ENCODE data around the gene C2. TPM values are rescaled to one million over a fixed set of nuclear protein-coding genes. Genes with fewer than 3 reads are reported as not detected.

C2 gene
- total RNA-seq, 4 donors from 2014 or later = 3.3 to 33.4 (median 14.4) TPM

- no peak for TF ChIP-seq POLR2AphosphoS5 (IDR thresholded peaks at IDR 0.05)
- TF ChIP-seq POLR2A (IDR thresholded peaks at IDR 0.05) = no peak
- no peak for TF ChIP-seq CTCF (IDR thresholded peaks at IDR 0.05)
- no peaks in the 10 kb centered on the region for H3K27me3 ChIP-seq
- no peaks in the 10 kb centered on the region for H3K9me3 ChIP-seq
- no peak for ATAC-seq
- 81% methylated on average over 7 of the region's 10 CpGs; no CpG with 5 or more reads in 1 of the 2 donors for WGBS, 2 donors (ENCODE audit: low coverage in 1 of 2)
- peaks cover 0 to 63% of the 10 kb centered on the region in 2 donors for H3K36me3 ChIP-seq
- no peaks in the 10 kb centered on the region for H3K4me1 ChIP-seq
- no peak overlapping the region for H3K27ac ChIP-seq
- no peak overlapping the region for H3K4me3 ChIP-seq
Measured at GRCh38 chr6:31880616-31881015, 46.9 kb upstream of the C2 start.

- TF ChIP-seq POLR2A (IDR thresholded peaks at IDR 0.05) = no peak
- TF ChIP-seq CTCF (IDR thresholded peaks at IDR 0.05) = no peak
- TF ChIP-seq POLR2AphosphoS5 (IDR thresholded peaks at IDR 0.05) = no peak
- H3K4me3 ChIP-seq = no peak overlapping the region
- H3K27me3 ChIP-seq = no peaks in the 10 kb centered on the region
- no peak overlapping the region for H3K27ac ChIP-seq
- H3K36me3 ChIP-seq = peaks cover 0 to 70% of the 10 kb centered on the region in 2 donors
- ATAC-seq = no peak
- H3K9me3 ChIP-seq = no peaks in the 10 kb centered on the region
- WGBS, 2 donors (ENCODE audit: low coverage in 1 of 2) = 64 to 67% methylated on average over 8 to 9 of the region's 9 CpGs
- no peaks in the 10 kb centered on the region for H3K4me1 ChIP-seq
Measured at GRCh38 chr6:31881136-31881859, 46.2 kb upstream of the C2 start.

GRCh38 chr6:31882344-31882743 is 45.2 kb upstream of the C2 start:
- WGBS, 2 donors (ENCODE audit: low coverage in 1 of 2) = 17 to 81% methylated on average over 1 to 3 of the region's 6 CpGs
- TF ChIP-seq POLR2A (IDR thresholded peaks at IDR 0.05) = no peak
- no peak for TF ChIP-seq POLR2AphosphoS5 (IDR thresholded peaks at IDR 0.05)
- no peak for TF ChIP-seq EP300 (IDR thresholded peaks at IDR 0.05)
- no peak for TF ChIP-seq CTCF (IDR thresholded peaks at IDR 0.05)
- H3K27ac ChIP-seq = no peak overlapping the region
- H3K36me3 ChIP-seq = peaks cover 0 to 80% of the 10 kb centered on the region in 2 donors
- H3K27me3 ChIP-seq = no peaks in the 10 kb centered on the region
- H3K4me3 ChIP-seq = no peak overlapping the region
- H3K9me3 ChIP-seq = no peaks in the 10 kb centered on the region
- H3K4me1 ChIP-seq = no peaks in the 10 kb centered on the region
- ATAC-seq = no peak

GRCh38 chr6:31883676-31884075 is 43.8 kb upstream of the C2 start:
- ATAC-seq = no peak
- Histone ChIP-seq H3K4me3 (no peak overlapping the region), H3K36me3 (peaks cover 0 to 93% of the 10 kb centered on the region in 2 donors), H3K4me1 (no peaks in the 10 kb centered on the region), H3K9me3 (no peaks in the 10 kb centered on the region), H3K27ac (no peak overlapping the region), H3K27me3 (no peaks in the 10 kb centered on the region)
- 75 to 91% methylated on average over 1 to 4 of the region's 12 CpGs for WGBS, 2 donors (ENCODE audit: low coverage in 1 of 2)
- TF ChIP-seq EP300 (IDR thresholded peaks at IDR 0.05) = no peak
- TF ChIP-seq POLR2A (IDR thresholded peaks at IDR 0.05) = no peak
- TF ChIP-seq CTCF (IDR thresholded peaks at IDR 0.05) = no peak
- TF ChIP-seq POLR2AphosphoS5 (IDR thresholded peaks at IDR 0.05) = no peak

- Histone ChIP-seq H3K36me3 (peaks cover 0 to 100% of the 10 kb centered on the region in 2 donors), H3K4me3 (no peak overlapping the region), H3K27me3 (no peaks in the 10 kb centered on the region), H3K4me1 (no peaks in the 10 kb centered on the region), H3K27ac (no peak overlapping the region), H3K9me3 (no peaks in the 10 kb centered on the region)
- no peak for ATAC-seq
- TF ChIP-seq CTCF (IDR thresholded peaks at IDR 0.05) (no peak), EP300 (IDR thresholded peaks at IDR 0.05) (no peak), POLR2AphosphoS5 (IDR thresholded peaks at IDR 0.05) (no peak), POLR2A (IDR thresholded peaks at IDR 0.05) (no peak)
- 80 to 88% methylated on average over 1 to 5 of the region's 22 CpGs for WGBS, 2 donors (ENCODE audit: low coverage in 1 of 2)
Measured at GRCh38 chr6:31884528-31885035, 42.9 kb upstream of the C2 start.
